ENCODE data around the gene PIK3AP1. TPM values are rescaled to one million over a fixed set of nuclear protein-coding genes. Genes with fewer than 3 reads are reported as not detected.

The PIK3AP1 gene
- total RNA-seq, 1 donor from 2014 or later, result 0.49 TPM

DNA sequence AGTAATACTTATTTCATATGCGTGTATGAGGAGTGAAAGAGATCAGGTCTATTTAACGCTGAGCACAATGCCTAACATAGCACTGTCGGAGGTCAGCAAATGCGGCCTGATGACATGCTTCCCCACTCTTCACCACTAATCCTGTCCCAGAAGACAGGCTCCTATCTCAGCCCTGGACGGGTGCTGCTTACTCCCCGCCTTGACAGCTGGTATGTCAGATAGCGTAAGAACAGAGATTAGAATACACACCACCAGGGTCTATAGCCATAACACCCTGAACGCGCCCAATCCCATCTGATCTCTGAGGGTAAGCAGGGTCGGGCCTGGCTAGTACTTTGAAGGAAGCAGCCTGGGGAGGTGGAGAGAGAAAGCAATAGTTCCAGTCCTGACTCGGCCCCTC lies 101.2 kb downstream of the PIK3AP1 start:
- Mint-ChIP-seq H3K9me3 (ENCODE audit: unreplicated experiment) (peaks cover 4% of the 10 kb centered on the region), H3K4me3 (ENCODE audit: unreplicated experiment) (no peak overlapping the region), H3K36me3 (ENCODE audit: unreplicated experiment) (no peaks in the 10 kb centered on the region), H3K4me1 (ENCODE audit: low read depth, unreplicated experiment) (peaks cover 13% of the 10 kb centered on the region), H3K27ac (ENCODE audit: unreplicated experiment) (no peak overlapping the region), H3K27me3 (ENCODE audit: unreplicated experiment) (no peaks in the 10 kb centered on the region)
- DNase-seq, result no peak
- TF ChIP-seq, protein P1, sequence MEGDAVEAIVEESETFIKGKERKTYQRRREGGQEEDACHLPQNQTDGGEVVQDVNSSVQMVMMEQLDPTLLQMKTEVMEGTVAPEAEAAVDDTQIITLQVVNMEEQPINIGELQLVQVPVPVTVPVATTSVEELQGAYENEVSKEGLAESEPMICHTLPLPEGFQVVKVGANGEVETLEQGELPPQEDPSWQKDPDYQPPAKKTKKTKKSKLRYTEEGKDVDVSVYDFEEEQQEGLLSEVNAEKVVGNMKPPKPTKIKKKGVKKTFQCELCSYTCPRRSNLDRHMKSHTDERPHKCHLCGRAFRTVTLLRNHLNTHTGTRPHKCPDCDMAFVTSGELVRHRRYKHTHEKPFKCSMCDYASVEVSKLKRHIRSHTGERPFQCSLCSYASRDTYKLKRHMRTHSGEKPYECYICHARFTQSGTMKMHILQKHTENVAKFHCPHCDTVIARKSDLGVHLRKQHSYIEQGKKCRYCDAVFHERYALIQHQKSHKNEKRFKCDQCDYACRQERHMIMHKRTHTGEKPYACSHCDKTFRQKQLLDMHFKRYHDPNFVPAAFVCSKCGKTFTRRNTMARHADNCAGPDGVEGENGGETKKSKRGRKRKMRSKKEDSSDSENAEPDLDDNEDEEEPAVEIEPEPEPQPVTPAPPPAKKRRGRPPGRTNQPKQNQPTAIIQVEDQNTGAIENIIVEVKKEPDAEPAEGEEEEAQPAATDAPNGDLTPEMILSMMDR (IDR thresholded peaks at IDR 0.05; ENCODE audit: partially characterized antibody, unreplicated experiment), result no peak

DNA sequence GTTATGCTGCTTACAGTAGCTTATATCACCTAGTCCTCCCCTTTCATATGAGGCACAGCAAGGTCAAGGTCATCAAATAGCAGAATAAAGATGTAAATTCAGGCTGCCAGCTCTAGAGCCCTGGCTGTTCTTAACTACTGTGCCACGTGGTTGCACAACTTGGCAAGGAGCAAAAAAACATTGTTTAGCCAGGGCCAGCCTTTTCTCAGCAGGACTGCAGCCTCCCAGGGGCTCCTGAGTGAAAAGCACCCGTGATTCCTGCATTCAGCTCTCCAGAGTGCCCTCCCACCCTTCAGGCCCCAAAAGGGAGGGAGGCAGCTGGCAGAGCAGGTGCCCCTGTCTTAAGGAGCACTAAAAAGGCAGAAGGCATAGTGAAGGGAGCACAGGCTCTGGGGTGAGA lies 101.7 kb downstream of the PIK3AP1 start:
- TF ChIP-seq, protein P1 (IDR thresholded peaks at IDR 0.05; ENCODE audit: partially characterized antibody, unreplicated experiment), result no peak
- Mint-ChIP-seq H3K4me3 (ENCODE audit: unreplicated experiment) (no peak overlapping the region), H3K27ac (ENCODE audit: unreplicated experiment) (no peak overlapping the region), H3K27me3 (ENCODE audit: unreplicated experiment) (no peaks in the 10 kb centered on the region), H3K9me3 (ENCODE audit: unreplicated experiment) (peaks cover 4% of the 10 kb centered on the region), H3K4me1 (ENCODE audit: low read depth, unreplicated experiment) (peaks cover 13% of the 10 kb centered on the region), H3K36me3 (ENCODE audit: unreplicated experiment) (no peaks in the 10 kb centered on the region)
- DNase-seq, result no peak

DNA sequence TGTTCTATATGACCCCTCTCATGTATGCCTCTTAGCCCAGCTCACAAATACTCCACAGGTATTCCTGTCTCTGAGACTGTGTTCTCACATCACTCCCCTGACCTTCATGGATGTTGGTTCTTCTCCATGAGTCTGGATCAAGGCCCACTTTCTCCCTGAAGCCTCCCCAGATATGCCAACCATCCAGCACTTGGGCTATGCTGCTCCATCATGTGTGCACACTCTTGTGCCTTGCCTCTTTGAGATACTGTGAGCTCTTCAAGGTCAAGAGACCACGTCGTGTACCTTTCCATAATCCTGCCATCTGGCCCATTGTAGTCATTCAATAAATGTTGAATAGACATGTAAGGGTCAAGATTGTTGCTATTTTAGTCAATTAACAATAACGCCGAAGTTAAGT lies 103.4 kb downstream of the PIK3AP1 start:
- DNase-seq, result no peak
- Mint-ChIP-seq H3K9me3 (ENCODE audit: unreplicated experiment) (peaks cover 4% of the 10 kb centered on the region), H3K27me3 (ENCODE audit: unreplicated experiment) (no peaks in the 10 kb centered on the region), H3K4me3 (ENCODE audit: unreplicated experiment) (peak overlapping the region; percentile 34), H3K4me1 (ENCODE audit: low read depth, unreplicated experiment) (peaks cover 13% of the 10 kb centered on the region), H3K27ac (ENCODE audit: unreplicated experiment) (no peak overlapping the region), H3K36me3 (ENCODE audit: unreplicated experiment) (no peaks in the 10 kb centered on the region)
- TF ChIP-seq, protein P1 (IDR thresholded peaks at IDR 0.05; ENCODE audit: partially characterized antibody, unreplicated experiment), result no peak

DNA sequence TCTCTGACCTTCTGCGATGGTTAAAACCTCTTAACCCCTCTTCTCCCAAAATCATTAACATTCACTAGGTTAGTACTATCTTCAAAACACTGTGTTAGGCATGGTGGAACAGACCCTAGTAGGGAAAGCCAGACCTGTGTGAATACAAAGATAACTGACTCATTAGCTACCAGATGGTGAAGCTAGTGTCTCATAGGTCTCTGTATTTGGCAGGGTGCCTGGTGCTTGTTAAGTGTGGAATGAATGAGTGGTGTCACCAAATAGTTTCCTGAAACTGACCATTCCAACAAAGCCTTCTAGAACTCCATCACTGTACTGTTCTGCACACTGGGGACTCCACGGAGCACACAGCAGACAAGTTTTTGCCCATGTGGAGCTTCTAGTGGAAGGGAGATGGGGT lies 105.8 kb downstream of the PIK3AP1 start:
- Mint-ChIP-seq H3K4me1 (ENCODE audit: low read depth, unreplicated experiment) (peaks cover 15% of the 10 kb centered on the region), H3K4me3 (ENCODE audit: unreplicated experiment) (no peak overlapping the region), H3K27me3 (ENCODE audit: unreplicated experiment) (no peaks in the 10 kb centered on the region), H3K27ac (ENCODE audit: unreplicated experiment) (no peak overlapping the region), H3K36me3 (ENCODE audit: unreplicated experiment) (no peaks in the 10 kb centered on the region), H3K9me3 (ENCODE audit: unreplicated experiment) (peaks cover 4% of the 10 kb centered on the region)
- DNase-seq, result no peak
- TF ChIP-seq, protein P1 (IDR thresholded peaks at IDR 0.05; ENCODE audit: partially characterized antibody, unreplicated experiment), result no peak

DNA sequence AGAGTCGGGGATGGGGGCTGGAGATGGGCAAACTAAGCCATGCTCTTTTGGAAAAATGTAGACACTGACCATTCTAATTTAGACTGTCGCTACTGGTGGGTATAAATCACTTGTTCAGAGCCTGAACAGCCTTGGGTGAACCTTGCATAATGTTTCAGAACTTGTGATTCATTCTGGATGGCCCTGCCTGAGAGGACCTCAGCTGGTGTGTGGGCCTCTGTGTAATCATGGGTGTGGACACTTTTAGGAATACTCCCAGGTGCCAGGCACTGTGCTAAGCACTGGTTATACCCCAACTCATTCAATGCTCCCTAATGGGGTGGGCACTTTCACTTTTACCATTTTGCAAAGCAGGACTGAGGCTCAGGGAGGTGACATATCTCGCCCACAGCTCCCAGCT lies 106.7 kb downstream of the PIK3AP1 start:
- no peaks in the 10 kb centered on the region for H3K36me3 Mint-ChIP-seq (ENCODE audit: unreplicated experiment)
- H3K27ac Mint-ChIP-seq (ENCODE audit: unreplicated experiment), result no peak overlapping the region
- peaks cover 15% of the 10 kb centered on the region for H3K4me1 Mint-ChIP-seq (ENCODE audit: low read depth, unreplicated experiment)
- no peak for DNase-seq
- TF ChIP-seq, protein P1 (IDR thresholded peaks at IDR 0.05; ENCODE audit: partially characterized antibody, unreplicated experiment), result no peak
- H3K4me3 Mint-ChIP-seq (ENCODE audit: unreplicated experiment), result no peak overlapping the region
- H3K9me3 Mint-ChIP-seq (ENCODE audit: unreplicated experiment), result peaks cover 4% of the 10 kb centered on the region
- peaks cover 2% of the 10 kb centered on the region for H3K27me3 Mint-ChIP-seq (ENCODE audit: unreplicated experiment)

Data from glutamatergic neuron (in vitro differentiated cells).